Bronchial epithelial cell (primary cell): ENCODE data around the gene ABCA7. TPM values are rescaled to one million over a fixed set of nuclear protein-coding genes. Genes with fewer than 3 reads are reported as not detected.

ENCODE experiments used
- DNase-seq: peaks from one replicate; pipeline ENCODE4 v3.0.0-alpha.2; 2010; ENCODE audit warnings: low read depth
- FAIRE-seq: peaks from 2 replicates; lab custom pipeline; 2011; peaks lifted over from hg19 to GRCh38; lab: Jason Lieb, UNC
- H3K27me3 ChIP-seq: 2 replicates; pipeline ENCODE4 v1.5.1; 2011; ENCODE audit warnings: low read length; ENCODE audit not compliant: control insufficient read depth, insufficient read depth
- H3K36me3 ChIP-seq: 2 replicates; pipeline ENCODE4 v1.5.1; 2011; ENCODE audit warnings: low read length; ENCODE audit not compliant: control insufficient read depth, insufficient read depth
- H3K4me3 ChIP-seq: 2 replicates; pipeline ENCODE4 v1.5.1; 2011; ENCODE audit warnings: mild to moderate bottlenecking, low read depth, low read length, control low read depth
- CTCF ChIP-seq: IDR thresholded peaks from 2 replicates; pipeline ENCODE4 v1.5.1; 2011; ENCODE audit warnings: mild to moderate bottlenecking, moderate library complexity, low read length, control low read depth, inconsistent platforms; ENCODE audit not compliant: insufficient read depth, severe bottlenecking
- total RNA-seq: library from RNA; depleted of rRNA; stranded (reverse); fragments of >200 nt; gene quantifications from 2 replicates; pipeline ENCODE4 v1.2.1, GENCODE V29; 2014

ABCA7 gene
- total RNA-seq, 1 donor from 2014 or later: 6.8 TPM

GRCh38 chr19:1025960-1026782 lies 13.7 kb upstream of the ABCA7 start, which contains the start of gene CNN2:
TSS of gene CNN2 (plus strand) at chr19:1026608. CDS start at chr19:1026662, 54 bp downstream.
- no peak for TF ChIP-seq CTCF
- FAIRE-seq: no peak
- Histone ChIP-seq H3K27me3 (no peaks in the 10 kb centered on the region), H3K36me3 (peaks cover 7% of the 10 kb centered on the region), H3K4me3 (peak within 1 kb of the TSS; percentile 96)
- DNase-seq: peak; percentile 38

DNA sequence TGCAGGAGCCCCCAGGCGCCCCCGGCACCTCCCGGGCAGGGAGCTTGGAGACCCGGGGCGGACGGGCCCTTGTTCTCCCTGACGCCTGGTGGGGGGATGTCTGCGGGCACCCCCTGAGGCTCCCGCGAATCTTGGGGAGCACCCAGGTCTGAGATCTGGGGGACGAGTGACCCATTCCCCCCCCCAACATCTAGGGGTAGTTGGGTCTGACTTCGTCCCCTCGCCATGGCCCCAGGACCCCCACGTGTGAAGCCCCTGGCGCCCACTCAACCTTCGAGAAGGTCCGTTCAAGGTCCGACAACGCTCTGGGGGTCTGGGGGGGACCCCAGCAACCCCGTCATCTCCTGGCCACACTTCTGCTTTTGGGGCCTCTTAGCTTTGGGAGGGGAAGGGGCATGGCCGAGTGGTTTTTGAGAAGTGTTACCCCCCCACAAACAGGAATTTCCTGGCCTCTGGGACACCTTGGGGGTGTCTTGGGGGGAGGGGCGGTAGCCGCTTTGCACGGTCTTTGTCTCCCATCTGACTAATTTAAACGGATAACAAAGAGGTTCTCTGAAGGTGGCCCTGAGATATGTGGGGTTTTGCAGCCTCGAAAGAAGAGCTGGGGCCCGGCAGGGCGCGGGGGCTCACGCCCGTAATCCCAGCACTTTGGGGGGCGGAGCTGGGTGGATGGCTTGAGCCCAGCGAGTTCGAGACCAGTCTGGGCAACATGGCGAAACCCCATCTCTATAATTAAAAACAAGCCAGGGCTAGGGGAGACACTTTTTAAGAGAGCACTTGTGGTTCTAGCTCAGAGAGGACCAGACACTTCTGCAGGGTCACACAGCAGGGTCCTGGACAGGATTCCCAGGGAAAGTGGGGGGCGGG lies 12.9 kb upstream of the ABCA7 start:
- FAIRE-seq (no peak), DNase-seq (peak; percentile 13)
- TF ChIP-seq CTCF: no peak

DNA sequence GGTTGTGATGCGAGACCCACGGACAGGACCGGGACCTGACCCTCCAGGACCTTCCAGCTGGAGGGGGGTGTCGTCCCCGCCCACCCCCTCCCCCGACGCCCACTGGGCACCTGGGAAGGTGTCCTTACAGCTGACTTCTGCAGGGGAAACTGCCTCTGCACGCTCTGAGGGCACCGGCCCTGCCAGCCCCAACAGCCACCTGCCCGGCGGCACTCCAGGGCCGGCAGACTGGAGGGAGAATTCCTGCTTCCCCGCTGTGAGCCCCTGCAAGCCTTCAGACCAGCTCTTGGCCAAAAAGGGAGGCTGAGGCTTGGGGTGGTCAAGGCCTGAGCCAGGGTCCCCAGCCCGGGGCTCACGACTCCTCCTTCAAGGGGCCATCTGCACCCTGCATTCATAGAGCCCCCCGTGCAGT lies 12.3 kb upstream of the ABCA7 start:
- peak; percentile 16 for DNase-seq
- no peak for TF ChIP-seq CTCF
- H3K27me3 ChIP-seq: no peaks in the 10 kb centered on the region
- peak overlapping the region; percentile 96 for H3K4me3 ChIP-seq
- no peak for FAIRE-seq
- peaks cover 14% of the 10 kb centered on the region for H3K36me3 ChIP-seq

More for the DNA sequence above, 12.9 kb upstream of the ABCA7 start:
- Histone ChIP-seq H3K4me3 (peak overlapping the region; percentile 96), H3K36me3 (peaks cover 9% of the 10 kb centered on the region), H3K27me3 (no peaks in the 10 kb centered on the region)

DNA sequence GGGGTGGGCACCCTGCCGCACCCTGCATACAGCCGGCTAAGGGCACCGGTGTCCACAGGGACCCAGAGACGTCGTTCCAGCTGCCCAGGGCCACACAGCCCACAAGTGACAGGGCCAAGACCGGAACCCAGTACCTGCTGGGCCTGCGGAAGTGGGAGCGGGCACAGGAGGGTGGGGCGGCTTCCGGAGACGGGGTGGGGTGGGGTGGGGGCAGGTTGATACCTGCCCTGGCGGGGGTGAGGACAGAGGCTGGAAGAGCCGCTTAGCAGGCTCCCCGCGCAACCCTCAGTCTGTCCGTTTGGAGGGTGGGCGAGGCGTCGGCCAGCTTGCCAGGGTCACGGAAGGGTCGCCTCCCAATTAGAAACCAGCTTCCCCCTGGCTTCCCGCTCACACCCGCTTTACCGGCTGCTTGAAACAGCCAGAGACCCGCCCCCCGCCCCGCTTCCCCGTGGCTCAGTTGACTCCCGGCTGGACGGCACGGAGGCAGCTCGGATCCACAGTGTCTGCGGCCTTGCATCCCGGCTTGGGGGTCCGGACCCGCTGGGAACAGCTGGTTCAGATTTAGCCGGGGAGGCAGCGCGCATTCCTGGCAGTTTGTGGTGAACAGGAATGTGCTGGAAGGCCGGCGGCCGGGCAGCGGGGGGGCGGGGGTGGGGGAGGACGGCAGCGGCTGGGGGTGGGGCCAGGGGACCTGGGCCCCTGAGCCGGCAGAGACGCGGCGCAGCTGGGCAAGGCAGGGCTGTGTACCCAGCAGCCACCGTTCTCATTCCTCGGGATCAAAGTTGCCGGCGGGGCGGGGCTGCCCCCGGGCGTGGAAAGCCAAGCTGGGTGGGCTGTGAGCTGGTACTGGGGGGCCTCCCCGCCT lies 11.6 kb upstream of the ABCA7 start:
- Histone ChIP-seq H3K27me3 (no peaks in the 10 kb centered on the region), H3K4me3 (peak overlapping the region; percentile 96), H3K36me3 (peaks cover 14% of the 10 kb centered on the region)
- TF ChIP-seq CTCF: no peak
- no peak for FAIRE-seq
- DNase-seq: peak; percentile 67

DNA sequence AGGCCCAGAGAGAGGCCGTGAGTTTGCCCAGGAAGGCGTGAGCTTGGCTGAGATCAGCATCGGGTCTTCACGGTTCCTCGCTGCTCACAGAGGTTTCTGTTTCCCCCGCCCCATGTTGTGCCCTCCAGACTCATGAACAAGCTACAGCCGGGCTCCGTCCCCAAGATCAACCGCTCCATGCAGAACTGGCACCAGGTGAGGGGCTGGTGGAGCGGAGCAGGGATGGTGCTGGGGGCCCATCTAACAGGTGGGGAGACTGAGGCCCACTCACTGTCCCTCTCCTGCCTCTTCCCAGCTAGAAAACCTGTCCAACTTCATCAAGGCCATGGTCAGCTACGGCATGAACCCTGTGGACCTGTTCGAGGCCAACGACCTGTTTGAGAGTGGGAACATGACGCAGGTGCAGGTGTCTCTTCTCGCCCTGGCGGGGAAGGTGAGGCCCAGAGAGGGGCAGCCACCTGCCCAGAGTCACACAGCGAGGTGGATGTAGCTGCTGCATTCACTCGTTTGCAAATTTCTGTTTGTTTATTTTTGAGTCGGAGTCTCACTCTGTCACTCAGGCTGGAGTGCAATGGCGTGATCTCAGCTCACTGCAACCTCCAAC lies 7.5 kb upstream of the ABCA7 start:
- Histone ChIP-seq H3K27me3 (no peaks in the 10 kb centered on the region), H3K4me3 (no peak overlapping the region), H3K36me3 (peaks cover 27% of the 10 kb centered on the region)
- no peak for DNase-seq
- TF ChIP-seq CTCF: no peak
- no peak for FAIRE-seq
